ENCODE results near the gene TTYH1.

TTYH1 gene

DNA sequence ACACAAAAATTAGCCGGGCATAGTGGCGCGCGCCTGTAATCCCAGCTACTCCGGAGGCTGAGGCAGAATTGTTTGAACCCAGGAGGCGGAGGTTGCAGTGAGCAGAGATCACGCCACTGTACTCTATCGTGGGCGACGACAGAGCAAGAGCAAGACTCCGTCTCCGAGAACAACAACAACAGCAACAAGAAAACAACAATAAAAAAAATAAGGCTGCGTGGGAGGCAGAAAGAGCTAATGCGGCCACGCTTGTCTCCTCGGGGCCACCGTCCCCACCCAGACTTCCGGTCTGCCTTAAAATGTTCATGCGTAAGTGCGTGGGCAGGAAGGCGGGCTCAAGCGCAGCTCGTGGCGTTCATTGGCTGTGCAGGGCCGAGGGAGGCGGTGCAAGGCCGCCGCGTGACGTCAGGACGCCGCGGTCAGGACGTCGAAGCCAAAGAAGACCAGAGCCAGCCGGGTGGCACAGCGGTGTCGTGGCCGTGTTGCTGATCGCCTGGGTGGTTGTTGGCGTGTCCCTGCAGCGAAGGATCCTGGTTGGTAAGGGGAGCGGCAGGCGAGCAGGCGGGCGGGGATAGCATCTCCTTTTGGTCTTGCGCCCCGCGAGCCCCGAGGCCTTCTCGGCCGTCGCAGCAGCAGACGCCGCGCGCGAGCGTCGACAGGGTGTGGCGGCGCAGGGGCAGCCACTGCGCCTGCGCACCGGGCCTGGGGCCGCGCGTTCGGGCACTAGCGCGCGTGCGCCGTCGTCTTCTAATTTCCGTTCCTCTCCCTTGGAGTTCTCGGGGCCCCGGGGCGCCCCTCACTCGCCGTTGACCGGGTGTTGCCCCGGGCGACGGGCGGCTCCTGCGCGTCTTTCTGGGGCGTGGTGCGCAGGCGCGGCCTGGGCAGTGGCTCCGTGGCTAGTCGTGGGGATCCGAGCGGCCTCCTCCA is 33.8 kb downstream of the TTYH1 start, which contains the start of gene LENG8:
TSS of gene LENG8 (plus strand) at position 426 of the 927 bp plus-strand sequence. CDS start 2,146 bp downstream, outside the sequence.
- peak within 1 kb of the TSS; percentile 96 for H3K4me3 Mint-ChIP-seq
- peaks cover 83% of the 10 kb centered on the region for H3K36me3 Mint-ChIP-seq (ENCODE audit: low read depth)
- H3K27me3 Mint-ChIP-seq = no peaks in the 10 kb centered on the region
- H3K27ac Mint-ChIP-seq = peak within 1 kb of the TSS; percentile 96
- intact Hi-C loops (cut with micrococcal nuclease) = loop anchor here (1.0 kb wide), 1 partner anchor 13 kb away; no protein-coding TSS in a partner anchor
- H3K9me3 Mint-ChIP-seq = no peaks in the 10 kb centered on the region
- H3K4me1 Mint-ChIP-seq (ENCODE audit: low read depth) = peaks cover 52% of the 10 kb centered on the region

GRCh38 chr19:54449701-54450069 is 34.4 kb downstream of the TTYH1 start:
- peak overlapping the region; percentile 96 for H3K4me3 Mint-ChIP-seq
- peaks cover 52% of the 10 kb centered on the region for H3K4me1 Mint-ChIP-seq (ENCODE audit: low read depth)
- no peaks in the 10 kb centered on the region for H3K9me3 Mint-ChIP-seq
- intact Hi-C loops (cut with micrococcal nuclease) = no loop called here
- H3K27me3 Mint-ChIP-seq = no peaks in the 10 kb centered on the region
- H3K36me3 Mint-ChIP-seq (ENCODE audit: low read depth) = peaks cover 83% of the 10 kb centered on the region
- H3K27ac Mint-ChIP-seq = peak overlapping the region; percentile 96

GRCh38 chr19:54451331-54451871 is 36.1 kb downstream of the TTYH1 start:
- H3K4me1 Mint-ChIP-seq (ENCODE audit: low read depth) = peaks cover 52% of the 10 kb centered on the region
- H3K9me3 Mint-ChIP-seq = no peaks in the 10 kb centered on the region
- H3K27ac Mint-ChIP-seq = peak overlapping the region; percentile 96
- H3K36me3 Mint-ChIP-seq (ENCODE audit: low read depth) = peaks cover 86% of the 10 kb centered on the region
- intact Hi-C loops (cut with micrococcal nuclease) = no loop called here
- no peaks in the 10 kb centered on the region for H3K27me3 Mint-ChIP-seq
- H3K4me3 Mint-ChIP-seq = peak overlapping the region; percentile 96

DNA sequence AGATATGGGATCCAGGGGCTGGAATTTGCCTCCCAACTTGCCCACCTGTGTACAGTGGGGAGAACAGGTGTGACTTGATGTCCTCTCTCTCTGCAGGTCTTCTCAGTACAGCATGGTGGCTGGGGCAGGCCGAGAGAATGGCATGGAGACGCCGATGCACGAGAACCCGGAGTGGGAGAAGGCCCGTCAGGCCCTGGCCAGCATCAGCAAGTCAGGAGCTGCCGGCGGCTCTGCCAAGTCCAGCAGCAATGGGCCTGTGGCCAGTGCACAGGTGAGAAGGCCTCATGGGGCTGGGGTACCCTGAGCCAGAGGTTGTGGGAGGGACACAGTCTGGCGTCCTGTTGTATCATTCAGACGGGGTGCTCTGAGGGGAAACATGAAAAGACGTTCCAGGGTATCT is 36.7 kb downstream of the TTYH1 start:
- H3K4me3 Mint-ChIP-seq = no peak overlapping the region
- H3K27ac Mint-ChIP-seq = no peak overlapping the region
- peaks cover 48% of the 10 kb centered on the region for H3K4me1 Mint-ChIP-seq (ENCODE audit: low read depth)
- no peaks in the 10 kb centered on the region for H3K27me3 Mint-ChIP-seq
- H3K9me3 Mint-ChIP-seq = no peaks in the 10 kb centered on the region
- H3K36me3 Mint-ChIP-seq (ENCODE audit: low read depth) = peaks cover 92% of the 10 kb centered on the region
- intact Hi-C loops (cut with micrococcal nuclease) = no loop called here

- intact Hi-C loops (cut with micrococcal nuclease) = no loop called here
- Mint-ChIP-seq H3K4me1 (ENCODE audit: low read depth) (peaks cover 42% of the 10 kb centered on the region), H3K9me3 (no peaks in the 10 kb centered on the region), H3K36me3 (ENCODE audit: low read depth) (peaks cover 98% of the 10 kb centered on the region), H3K27ac (no peak overlapping the region), H3K27me3 (no peaks in the 10 kb centered on the region), H3K4me3 (no peak overlapping the region)
These were observed 37.4 kb downstream of the TTYH1 start for GRCh38 chr19:54452626-54453025.

DNA sequence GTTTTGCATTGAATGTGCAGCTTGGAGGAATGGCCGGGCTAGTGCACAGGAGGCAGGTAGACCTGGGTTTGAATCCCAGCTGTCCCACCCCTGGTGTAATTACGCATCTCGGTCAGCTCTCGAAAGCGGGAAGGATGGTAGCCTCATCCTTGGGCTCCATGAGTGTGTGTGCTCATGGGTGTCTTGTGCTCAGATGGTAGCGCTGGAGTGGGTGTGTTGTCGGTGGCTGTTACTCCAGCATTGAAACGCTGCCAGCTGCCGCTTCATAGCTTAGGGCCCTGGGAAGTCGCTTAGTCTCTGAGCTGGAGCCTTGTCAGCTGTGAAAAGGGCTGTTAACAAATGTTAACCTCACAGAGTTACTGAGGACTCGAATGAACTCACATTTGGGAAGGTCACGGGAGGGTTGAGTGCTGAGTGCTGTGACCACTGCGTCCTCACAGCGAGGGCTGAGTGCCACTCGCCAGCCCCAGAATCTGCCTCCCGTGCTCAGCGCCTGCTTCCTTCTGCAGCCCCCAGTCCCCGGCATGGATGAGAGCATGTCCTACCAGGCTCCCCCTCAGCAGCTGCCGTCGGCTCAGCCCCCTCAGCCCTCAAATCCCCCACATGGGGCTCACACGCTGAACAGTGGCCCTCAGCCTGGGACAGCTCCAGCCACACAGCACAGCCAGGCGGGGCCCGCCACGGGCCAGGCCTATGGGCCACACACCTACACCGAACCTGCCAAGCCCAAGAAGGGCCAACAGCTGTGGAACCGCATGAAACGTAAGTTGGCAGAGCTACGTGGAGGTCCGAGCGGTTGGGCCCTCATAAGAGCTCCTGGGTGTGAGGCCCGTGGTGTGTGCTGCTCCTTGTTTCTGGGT is 38.9 kb downstream of the TTYH1 start:
- Mint-ChIP-seq H3K36me3 (ENCODE audit: low read depth) (peaks cover 100% of the 10 kb centered on the region), H3K4me3 (no peak overlapping the region), H3K4me1 (ENCODE audit: low read depth) (peaks cover 49% of the 10 kb centered on the region), H3K9me3 (no peaks in the 10 kb centered on the region), H3K27ac (no peak overlapping the region), H3K27me3 (no peaks in the 10 kb centered on the region)
- intact Hi-C loops (cut with micrococcal nuclease) = no loop called here

GRCh38 chr19:54454781-54455675 is 39.8 kb downstream of the TTYH1 start:
- Mint-ChIP-seq H3K4me3 (no peak overlapping the region), H3K9me3 (no peaks in the 10 kb centered on the region)
- intact Hi-C loops (cut with micrococcal nuclease) = no loop called here

GRCh38 chr19:54455786-54456422 is 40.6 kb downstream of the TTYH1 start:
- intact Hi-C loops (cut with micrococcal nuclease) = no loop called here
- Mint-ChIP-seq H3K27me3 (no peaks in the 10 kb centered on the region), H3K36me3 (ENCODE audit: low read depth) (peaks cover 100% of the 10 kb centered on the region), H3K4me3 (no peak overlapping the region), H3K4me1 (ENCODE audit: low read depth) (peaks cover 52% of the 10 kb centered on the region), H3K9me3 (no peaks in the 10 kb centered on the region), H3K27ac (no peak overlapping the region)

More at GRCh38 chr19:54454781-54455675, 39.8 kb downstream of the TTYH1 start:
- Mint-ChIP-seq H3K27me3 (no peaks in the 10 kb centered on the region), H3K27ac (no peak overlapping the region), H3K36me3 (ENCODE audit: low read depth) (peaks cover 100% of the 10 kb centered on the region), H3K4me1 (ENCODE audit: low read depth) (peaks cover 54% of the 10 kb centered on the region)

GRCh38 chr19:54456423-54457373 is 41.4 kb downstream of the TTYH1 start:
- no peak overlapping the region for H3K27ac Mint-ChIP-seq
- H3K36me3 Mint-ChIP-seq (ENCODE audit: low read depth) = peaks cover 100% of the 10 kb centered on the region
- H3K4me1 Mint-ChIP-seq (ENCODE audit: low read depth) = peaks cover 52% of the 10 kb centered on the region
- H3K4me3 Mint-ChIP-seq = no peak overlapping the region
- no peaks in the 10 kb centered on the region for H3K9me3 Mint-ChIP-seq
- H3K27me3 Mint-ChIP-seq = no peaks in the 10 kb centered on the region
- intact Hi-C loops (cut with micrococcal nuclease) = no loop called here

- H3K27me3 Mint-ChIP-seq = no peaks in the 10 kb centered on the region
- H3K27ac Mint-ChIP-seq = peak overlapping the region; percentile 8
- intact Hi-C loops (cut with micrococcal nuclease) = no loop called here
- H3K4me3 Mint-ChIP-seq = no peak overlapping the region
- no peaks in the 10 kb centered on the region for H3K9me3 Mint-ChIP-seq
- H3K36me3 Mint-ChIP-seq (ENCODE audit: low read depth) = peaks cover 99% of the 10 kb centered on the region
- H3K4me1 Mint-ChIP-seq (ENCODE audit: low read depth) = peaks cover 59% of the 10 kb centered on the region
These were observed 42.7 kb downstream of the TTYH1 start for GRCh38 chr19:54457773-54458647.

DNA sequence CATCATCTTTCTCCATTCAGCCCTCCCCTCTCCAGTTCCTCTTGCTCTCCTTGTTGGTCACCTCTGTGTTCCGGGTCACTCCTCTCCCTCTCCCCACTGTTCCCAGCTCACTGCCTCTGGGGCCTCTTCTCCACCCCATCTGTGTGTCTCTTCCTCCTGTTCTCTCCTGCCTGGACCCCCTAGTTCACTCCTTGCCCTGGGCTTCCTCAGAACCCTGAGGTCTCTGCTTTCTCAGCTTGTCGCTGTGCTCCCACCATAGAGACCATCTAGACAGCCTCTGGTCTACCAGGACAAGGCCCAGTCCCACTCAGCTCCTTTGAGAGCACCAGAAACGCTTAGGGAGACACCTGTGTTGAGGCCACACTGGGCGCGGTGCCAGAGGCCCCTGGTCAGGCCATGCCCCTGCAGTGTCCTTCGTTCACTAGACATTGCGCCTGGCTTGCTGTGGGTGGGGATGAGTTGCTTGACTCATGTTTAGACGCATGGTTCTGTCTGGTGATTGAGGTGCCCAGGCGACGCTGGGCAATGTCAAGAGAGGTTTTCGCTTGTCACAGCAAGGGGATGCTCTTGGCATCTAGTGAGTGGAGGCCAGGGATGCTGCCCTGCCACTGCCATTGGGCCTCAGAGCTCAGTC is 43.5 kb downstream of the TTYH1 start:
- Mint-ChIP-seq H3K36me3 (ENCODE audit: low read depth) (peaks cover 91% of the 10 kb centered on the region), H3K4me3 (no peak overlapping the region), H3K4me1 (ENCODE audit: low read depth) (peaks cover 51% of the 10 kb centered on the region), H3K9me3 (no peaks in the 10 kb centered on the region), H3K27ac (peak overlapping the region; percentile 8), H3K27me3 (no peaks in the 10 kb centered on the region)
- intact Hi-C loops (cut with micrococcal nuclease) = no loop called here

Data from dendritic cell treated with granulocyte-macrophage colony-stimulating factor and Interleukin-4, amounts not matched to agents 40 ng/mL and 50 ng/mL, for 4 days (primary cell).